HL-60 (cell line): ENCODE measurements around the gene C2orf92.

ENCODE experiments used
- DNase-seq, 2 experiments: peaks; one replicate each; pipeline ENCODE4 v3.0.0-alpha.2; 2010 to 2020; ENCODE audit warnings: low read depth in 1 of 2, low spot score in 1 of 2
- H3K27ac ChIP-seq: fragments of 250-450 bp; sonication (Bioruptor Pico); replicated peaks from 2 replicates; pipeline ENCODE4 v1.5.1; 2020; ENCODE audit warnings: mild to moderate bottlenecking, moderate library complexity
- H3K27me3 ChIP-seq: fragments of 250-450 bp; sonication (Bioruptor Pico); 2 replicates; pipeline ENCODE4 v1.5.1; 2021; ENCODE audit warnings: mild to moderate bottlenecking, moderate library complexity; ENCODE audit not compliant: insufficient read depth, poor library complexity, severe bottlenecking
- H3K4me3 ChIP-seq: replicated peaks from 2 replicates; pipeline ENCODE4 v1.5.1; 2011; ENCODE audit warnings: mild to moderate bottlenecking, control low read depth, low read length; ENCODE audit not compliant: insufficient read depth
- CTCF ChIP-seq: IDR thresholded peaks from one replicate; pipeline ENCODE4 v1.5.1; 2011; ENCODE audit warnings: low read length, control low read depth, inconsistent platforms; ENCODE audit not compliant: insufficient read depth
- GABPA ChIP-seq: IDR thresholded peaks from 2 replicates; pipeline ENCODE4 v1.6.1; 2012; ENCODE audit warnings: low read depth
- POLR2AphosphoS5 ChIP-seq: IDR thresholded peaks from 2 replicates; pipeline ENCODE4 v1.6.1; 2012; ENCODE audit warnings: low read depth
- SPI1 ChIP-seq: IDR thresholded peaks from 2 replicates; pipeline ENCODE4 v1.6.1; 2012; ENCODE audit warnings: low read depth, mild to moderate bottlenecking, borderline replicate concordance
- TF ChIP-seq, protein P1 (sequence below): IDR thresholded peaks from 2 replicates; pipeline ENCODE4 v1.6.1; 2012; ENCODE audit warnings: low read depth; ENCODE audit not compliant: insufficient replicate concordance

Gene C2orf92

GRCh38 chr2:97662895-97663625 lies 6.5 kb upstream of the C2orf92 start:
- TF ChIP-seq, protein P1, sequence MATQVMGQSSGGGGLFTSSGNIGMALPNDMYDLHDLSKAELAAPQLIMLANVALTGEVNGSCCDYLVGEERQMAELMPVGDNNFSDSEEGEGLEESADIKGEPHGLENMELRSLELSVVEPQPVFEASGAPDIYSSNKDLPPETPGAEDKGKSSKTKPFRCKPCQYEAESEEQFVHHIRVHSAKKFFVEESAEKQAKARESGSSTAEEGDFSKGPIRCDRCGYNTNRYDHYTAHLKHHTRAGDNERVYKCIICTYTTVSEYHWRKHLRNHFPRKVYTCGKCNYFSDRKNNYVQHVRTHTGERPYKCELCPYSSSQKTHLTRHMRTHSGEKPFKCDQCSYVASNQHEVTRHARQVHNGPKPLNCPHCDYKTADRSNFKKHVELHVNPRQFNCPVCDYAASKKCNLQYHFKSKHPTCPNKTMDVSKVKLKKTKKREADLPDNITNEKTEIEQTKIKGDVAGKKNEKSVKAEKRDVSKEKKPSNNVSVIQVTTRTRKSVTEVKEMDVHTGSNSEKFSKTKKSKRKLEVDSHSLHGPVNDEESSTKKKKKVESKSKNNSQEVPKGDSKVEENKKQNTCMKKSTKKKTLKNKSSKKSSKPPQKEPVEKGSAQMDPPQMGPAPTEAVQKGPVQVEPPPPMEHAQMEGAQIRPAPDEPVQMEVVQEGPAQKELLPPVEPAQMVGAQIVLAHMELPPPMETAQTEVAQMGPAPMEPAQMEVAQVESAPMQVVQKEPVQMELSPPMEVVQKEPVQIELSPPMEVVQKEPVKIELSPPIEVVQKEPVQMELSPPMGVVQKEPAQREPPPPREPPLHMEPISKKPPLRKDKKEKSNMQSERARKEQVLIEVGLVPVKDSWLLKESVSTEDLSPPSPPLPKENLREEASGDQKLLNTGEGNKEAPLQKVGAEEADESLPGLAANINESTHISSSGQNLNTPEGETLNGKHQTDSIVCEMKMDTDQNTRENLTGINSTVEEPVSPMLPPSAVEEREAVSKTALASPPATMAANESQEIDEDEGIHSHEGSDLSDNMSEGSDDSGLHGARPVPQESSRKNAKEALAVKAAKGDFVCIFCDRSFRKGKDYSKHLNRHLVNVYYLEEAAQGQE, result no peak
- TF ChIP-seq POLR2AphosphoS5, result peak; percentile 57; the same call in 1 of the 2 replicates
- Histone ChIP-seq H3K27ac (peak overlapping the region; percentile 96), H3K27me3 (no peaks in the 10 kb centered on the region), H3K4me3 (peak overlapping the region; percentile 64)
- DNase-seq, result peak; percentile 71 to 83

DNA sequence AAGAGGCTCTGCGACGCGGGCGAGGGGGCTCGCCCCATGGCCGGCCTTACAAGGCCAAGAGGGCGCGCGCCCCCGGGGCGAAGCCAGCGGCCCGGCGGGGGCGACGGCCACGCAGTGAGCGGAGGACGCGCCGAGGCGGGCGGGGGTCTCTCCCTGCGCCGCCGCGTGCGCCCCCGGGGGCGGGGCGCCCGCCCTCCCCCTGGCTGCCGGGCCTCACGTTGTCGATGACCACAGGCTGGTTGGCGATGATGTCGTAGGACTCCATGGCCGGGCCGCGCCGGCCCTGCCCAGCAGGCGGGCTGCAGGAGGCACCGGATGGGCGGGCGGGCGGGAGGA lies 5.9 kb upstream of the C2orf92 start:
- Histone ChIP-seq H3K27me3 (no peaks in the 10 kb centered on the region), H3K27ac (peak overlapping the region; percentile 96), H3K4me3 (peak overlapping the region; percentile 64)
- TF ChIP-seq CTCF (no peak), POLR2AphosphoS5 (no peak), SPI1 (no peak), GABPA (no peak)
- TF ChIP-seq, protein P1, result no peak
- DNase-seq, result no peak

GRCh38 chr2:97663962-97664635 lies 5.4 kb upstream of the C2orf92 start, which contains the start of gene ACTR1B:
ACTR1B (minus strand) TSS chr2:97664044; CDS start chr2:97663890, 154 bp downstream.
- H3K27me3 ChIP-seq, result no peaks in the 10 kb centered on the region
- TF ChIP-seq SPI1 (no peak), GABPA (no peak), CTCF (peak; percentile 12), POLR2AphosphoS5 (peak; percentile 62; the same call in 1 of the 2 replicates)
- TF ChIP-seq, protein P1, result no peak
- DNase-seq, result peak; percentile 96 to 98

More at GRCh38 chr2:97663962-97664635, 5.4 kb upstream of the C2orf92 start, which contains the start of gene ACTR1B:
- H3K27ac ChIP-seq, result peak within 1 kb of the TSS; percentile 96
- peak within 1 kb of the TSS; percentile 64 for H3K4me3 ChIP-seq
